K562 (cell line): Measurements from ENCODE around the gene SLC2A4. TPM values are rescaled to one million over a fixed set of nuclear protein-coding genes. Genes with fewer than 3 reads are reported as not detected.

ENCODE experiments used
- ATAC-seq: fragments of 200-7000 bp; cut with Tn5 transposase; 3 replicates; pipeline ENCODE4 v1.9.1; 2020; ENCODE audit warnings: moderate library complexity
- BruUV-seq: library from RNA; stranded (reverse); fragments of 400-500 nt; replicated peaks from 2 replicates; lab custom pipeline; 2021; lab: Mats Ljungman, UMichigan
- CTCF ChIA-PET: fragments of 300-600 bp; formaldehyde crosslinking; extraction: SDS; loops from one replicate; lab custom pipeline; 2021; ENCODE audit warnings: low intra/inter-chr PET ratio; lab: Yijun Ruan, JAX
- POLR2A ChIA-PET: fragments of 300-600, 350-650 bp; sonication (Branson Sonifier 250); formaldehyde crosslinking; extraction: SDS; loops from one replicate; lab custom pipeline; 2021; ENCODE audit warnings: antibody characterized with exemption, inconsistent platforms; lab: Yijun Ruan, JAX
- DNase-seq, 4 experiments: peaks; one replicate each; pipeline versions ENCODE4 v3.0.0 to v3.0.0-alpha.2; 2011 to 2018; ENCODE audit warnings: low spot score in 3 of 4, mixed read lengths in 3 of 4; ENCODE audit errors: extremely low read depth in 1 of 4
- FAIRE-seq: peaks from 2 replicates; lab custom pipeline; 2011; peaks lifted over from hg19 to GRCh38; lab: Jason Lieb, UNC
- H2AFZ ChIP-seq: 2 replicates; pipeline ENCODE4 v1.6.0; 2011; ENCODE audit warnings: low read depth, low read length, control low read depth, inconsistent platforms
- H3K27ac ChIP-seq: fragments of 200-600 bp; 3 replicates; pipeline ENCODE4 v1.8.0; 2011; ENCODE audit warnings: low read depth, mild to moderate bottlenecking, control low read depth, inconsistent platforms, low read length, moderate library complexity, mixed read lengths; ENCODE audit errors: extremely low read depth
- H3K27me3 ChIP-seq, 2 experiments: fragments of 300-600 bp in 1 of 2; 2 replicates in 1 of 2; 3 replicates in 1 of 2; pipeline versions ENCODE4 v1.6.0 to v1.8.0; 2011; ENCODE audit warnings: inconsistent platforms in 2 of 2, low read length in 2 of 2, mild to moderate bottlenecking in 1 of 2, mixed read lengths in 1 of 2, moderate library complexity in 1 of 2; ENCODE audit not compliant: control insufficient read depth in 2 of 2, insufficient read depth in 2 of 2
- H3K36me3 ChIP-seq: fragments of 300-600 bp; 3 replicates; pipeline ENCODE4 v1.8.0; 2011; ENCODE audit warnings: mild to moderate bottlenecking, low read length, inconsistent platforms; ENCODE audit not compliant: control insufficient read depth, insufficient read depth
- H3K4me1 ChIP-seq, 2 experiments: fragments of 200-600 bp in 1 of 2; replicated peaks in 1 of 2; 2 replicates in 1 of 2; 3 replicates in 1 of 2; pipeline versions ENCODE4 v1.5.1 to v1.8.0; 2011; ENCODE audit warnings: inconsistent platforms in 2 of 2, low read length in 2 of 2, mild to moderate bottlenecking in 1 of 2, mixed read lengths in 1 of 2, moderate library complexity in 1 of 2; ENCODE audit not compliant: control insufficient read depth in 2 of 2, insufficient read depth in 2 of 2
- H3K4me2 ChIP-seq: 2 replicates; pipeline ENCODE4 v1.6.1; 2011; ENCODE audit warnings: low read length, control low read depth, inconsistent platforms, mixed read lengths; ENCODE audit not compliant: insufficient read depth
- H3K4me3 ChIP-seq: fragments of 200-600 bp; sonication (generic), shearing (Covaris generic); 2 replicates; pipeline ENCODE4 v1.5.1; 2016; ENCODE audit warnings: control low read depth, inconsistent platforms
- H3K79me2 ChIP-seq: fragments of 200-600 bp; 3 replicates; pipeline ENCODE4 v1.8.0; 2011; ENCODE audit warnings: low read length, inconsistent platforms; ENCODE audit not compliant: control insufficient read depth, insufficient read depth
- H3K9ac ChIP-seq, 2 experiments: 2 replicates each; pipeline versions ENCODE4 v1.6.0 to v1.6.1; 2011; ENCODE audit warnings: low read depth in 2 of 2, low read length in 2 of 2, control low read depth in 1 of 2, inconsistent platforms in 1 of 2, mild to moderate bottlenecking in 1 of 2, mixed read lengths in 1 of 2; ENCODE audit not compliant: insufficient read depth in 1 of 2
- H3K9me1 ChIP-seq: one replicate; pipeline ENCODE4 v1.6.0; 2011; ENCODE audit warnings: inconsistent platforms, mild to moderate bottlenecking, low read length, moderate library complexity; ENCODE audit not compliant: control insufficient read depth, insufficient read depth
- H3K9me3 ChIP-seq: replicated peaks from 2 replicates; pipeline ENCODE4 v1.5.1; 2011; ENCODE audit warnings: low read depth, low read length, inconsistent platforms; ENCODE audit not compliant: control insufficient read depth, insufficient read depth
- H4K20me1 ChIP-seq: replicated peaks from 2 replicates; pipeline ENCODE4 v1.6.1; 2011; ENCODE audit warnings: low read length, inconsistent platforms, mixed read lengths; ENCODE audit not compliant: control insufficient read depth, insufficient read depth
- CLOCK ChIP-seq: fragments of 250-450 bp; sonication (Bioruptor Pico); IDR thresholded peaks from 2 replicates; pipeline ENCODE4 v1.4.0; 2020; ENCODE audit warnings: mild to moderate bottlenecking, moderate library complexity, borderline replicate concordance
- ETV1 ChIP-seq: fragments of 450-650 bp; conservative IDR thresholded peaks from 2 replicates; pipeline ENCODE4 v1.6.1; 2016; ENCODE audit warnings: missing genetic modification characterization, control low read depth, low read depth, missing compliant biosample characterization
- MBD2 ChIP-seq: sonication (generic); IDR thresholded peaks from 2 replicates; pipeline ENCODE4 v1.6.1; 2016; ENCODE audit warnings: low read depth, borderline replicate concordance
- NEUROD1 ChIP-seq: fragments of 150-350 bp; IDR thresholded peaks from 2 replicates; pipeline ENCODE4 v1.6.1; 2014; ENCODE audit warnings: borderline replicate concordance, low read length, low read depth; ENCODE audit not compliant: partially characterized antibody
- PHF8 ChIP-seq: fragments of 200-600 bp; sonication (generic); IDR thresholded peaks from 2 replicates; pipeline ENCODE4 v1.6.1; 2012; ENCODE audit warnings: mixed run types, mild to moderate bottlenecking, inconsistent platforms, low read length, moderate library complexity, borderline replicate concordance
- SIN3A ChIP-seq, 2 experiments: fragments of 150-350 bp in 1 of 2; IDR thresholded peaks; 2 replicates each; pipeline ENCODE4 v1.6.1; 2011 to 2016; ENCODE audit warnings: borderline replicate concordance in 2 of 2, low read depth in 2 of 2, low read length in 2 of 2, mild to moderate bottlenecking in 2 of 2, moderate library complexity in 2 of 2; ENCODE audit not compliant: control insufficient read depth in 1 of 2
- XRCC5 ChIP-seq: fragments of 200-400 bp; formaldehyde crosslinking; IDR thresholded peaks from 2 replicates; pipeline ENCODE4 v1.6.1; 2017; ENCODE audit warnings: low read depth, mild to moderate bottlenecking, low read length
- ZBTB34 ChIP-seq: fragments of 250-450 bp; sonication (Bioruptor Pico); IDR thresholded peaks from 2 replicates; pipeline ENCODE4 v1.8.0; 2021; ENCODE audit warnings: mild to moderate bottlenecking, moderate library complexity
- ZNF184 ChIP-seq: sonication (generic); formaldehyde crosslinking; IDR thresholded peaks from 2 replicates; pipeline ENCODE4 v1.5.0; 2020; ENCODE audit warnings: missing genetic modification reagents
- ZNF311 ChIP-seq: fragments of 250-450 bp; sonication (Bioruptor Pico); IDR thresholded peaks from 2 replicates; pipeline ENCODE4 v1.4.0; 2020; ENCODE audit warnings: mild to moderate bottlenecking, moderate library complexity
- ZNF347 ChIP-seq: fragments of 450-650 bp; formaldehyde crosslinking; IDR thresholded peaks from 2 replicates; pipeline ENCODE4 v1.4.0; 2020; ENCODE audit warnings: low read depth, mild to moderate bottlenecking, moderate library complexity
- WGBS: fragments of 100-300 bp; shearing (Covaris generic); methylation state at CpG from one replicate; pipeline ENCODE4 v1.1.6; 2016; ENCODE audit warnings: low coverage, mixed read lengths; ENCODE audit not compliant: insufficient coverage; ENCODE audit errors: missing lambda C conversion rate; 5-methylcytosine and 5-hydroxymethylcytosine counted together
- in situ Hi-C: fragments of 300-500 bp; cut with MboI; formaldehyde crosslinking; loops from 4 replicates; pipeline ENCODE4 v1.15.0; 2018; ENCODE audit warnings: inconsistent platforms, mixed read lengths
- intact Hi-C: fragments of 100-400 bp; cut with micrococcal nuclease; formaldehyde crosslinking; loops from 2 replicates; pipeline ENCODE4 v1.14.2; 2022
- polyA plus RNA-seq, 8 experiments: library from polyadenylated mRNA; depleted of rRNA in 4 of 8; stranded (reverse) in 5 of 8; unstranded in 3 of 8; fragments of >200 nt; fragmentation: Nextera tagmentation in 2 of 8; fragmentation: Illumina TruSeq in 1 of 8; extraction: Ambion mirVana in 2 of 8; extraction: Trizol in 1 of 8; gene quantifications; 2 replicates each; pipeline versions ENCODE4 v1.2.1 to v1.2.3, GENCODE V29; 2011 to 2014; ENCODE audit warnings: inconsistent platforms in 1 of 8, missing spikeins in 1 of 8
- total RNA-seq, 7 experiments: library from RNA; depleted of rRNA in 6 of 7; stranded (reverse); fragments of >200 nt in 6 of 7; fragmentation: Illumina TruSeq in 2 of 7; extraction: Trizol in 2 of 7; gene quantifications; 2 replicates each; pipeline versions ENCODE4 v1.2.1 to v1.2.3, GENCODE V29; 2011 to 2021; ENCODE audit warnings: low replicate concordance in 1 of 7
- TF ChIP-seq, protein P1 (sequence below): sonication (generic); formaldehyde crosslinking; IDR thresholded peaks from 2 replicates; pipeline ENCODE4 v1.4.0; 2020; ENCODE audit warnings: mild to moderate bottlenecking, missing genetic modification reagents

The SLC2A4 gene
- total and polyA plus RNA-seq, 9 of the 15 experiments (the other 6 are each of a cell fraction or from before 2014, with no cell fraction given) = 0.74 to 3.5 (median 1.6) TPM

DNA sequence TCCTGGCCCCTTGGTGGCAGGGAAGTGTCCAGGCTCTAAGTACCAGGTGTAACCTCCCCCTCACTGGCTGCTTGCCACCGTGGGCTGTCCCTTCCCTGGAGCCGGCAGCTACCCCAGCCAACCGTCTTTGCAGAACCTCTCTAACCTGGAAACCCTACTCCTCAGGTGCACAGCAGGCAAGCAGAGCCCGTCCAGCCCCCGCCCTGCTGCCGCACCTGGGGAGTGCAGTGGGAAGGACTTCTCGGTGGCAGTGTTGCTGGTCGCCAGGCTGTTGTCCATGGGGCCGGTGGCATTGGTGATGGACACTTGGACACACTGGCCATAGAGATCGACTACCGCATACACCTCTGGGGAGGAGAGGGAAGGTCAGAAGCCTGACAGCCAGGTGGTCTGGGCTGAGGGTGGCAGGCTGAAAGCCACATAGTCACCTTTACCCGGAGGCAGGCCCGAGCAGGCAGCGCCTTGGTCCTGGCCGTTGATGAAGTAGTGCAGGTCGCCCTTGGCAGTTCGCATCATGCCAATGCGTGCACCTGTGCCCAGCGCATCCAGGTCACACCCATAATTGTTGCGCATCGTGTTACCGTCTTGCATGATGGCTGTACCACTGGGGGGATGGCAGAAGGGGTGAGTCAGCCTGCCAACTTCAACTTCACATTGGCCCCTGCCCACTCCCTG lies 41.1 kb downstream of the SLC2A4 start:
- BruUV-seq = no TSS peak
- in situ Hi-C loops (no loop called here), intact Hi-C loops (no loop called here)
- no peak overlapping the region for H3K4me2 ChIP-seq
- H4K20me1 ChIP-seq = no peaks in the 10 kb centered on the region
- H3K27ac ChIP-seq = no peak overlapping the region
- H3K9me1 ChIP-seq = no peaks in the 10 kb centered on the region
- H3K36me3 ChIP-seq = peaks cover 81% of the 10 kb centered on the region; the same call in 2 of the 3 replicates
- H3K9me3 ChIP-seq = no peaks in the 10 kb centered on the region
- no peak overlapping the region for H3K4me3 ChIP-seq
- ChIA-PET CTCF (interaction anchor here (2.4 kb wide), 1 partner anchor 23 kb away, joined by 13 read pairs; no protein-coding TSS in a partner anchor), POLR2A (no interaction called here)
- peaks cover 3% of the 10 kb centered on the region; the same call in 2 of the 3 replicates for H3K79me2 ChIP-seq
- DNase-seq (no peak), FAIRE-seq (no peak), ATAC-seq (no peak)
- no peaks in the 10 kb centered on the region for H3K27me3 ChIP-seq
- H2AFZ ChIP-seq = no peak overlapping the region
- no peak overlapping the region; a peak in 1 of 4 replicates for H3K9ac ChIP-seq
- 97% methylated on average over 8 of the region's 22 CpGs for WGBS
- H3K4me1 ChIP-seq = peaks cover 0 to 17% of the 10 kb centered on the region in 2 experiments; a peak in 2 of 5 replicates
- TF ChIP-seq MBD2 (no peak), PHF8 (no peak), ZNF184 (CRISPR knock-in tag) (no peak), NEUROD1 (no peak), ZNF311 (CRISPR knock-in tag) (no peak), ZBTB34 (CRISPR knock-in tag) (no peak), CLOCK (no peak), XRCC5 (no peak), ZNF347 (CRISPR knock-in tag) (no peak), SIN3A (IDR thresholded peaks at IDR 0.05; ENCODE audit: borderline replicate concordance in 2 of 2, control insufficient read depth in 1 of 2, low read depth in 2 of 2, low read length in 2 of 2) (no peak), ETV1 (tag) (no peak)
- TF ChIP-seq, protein P1, sequence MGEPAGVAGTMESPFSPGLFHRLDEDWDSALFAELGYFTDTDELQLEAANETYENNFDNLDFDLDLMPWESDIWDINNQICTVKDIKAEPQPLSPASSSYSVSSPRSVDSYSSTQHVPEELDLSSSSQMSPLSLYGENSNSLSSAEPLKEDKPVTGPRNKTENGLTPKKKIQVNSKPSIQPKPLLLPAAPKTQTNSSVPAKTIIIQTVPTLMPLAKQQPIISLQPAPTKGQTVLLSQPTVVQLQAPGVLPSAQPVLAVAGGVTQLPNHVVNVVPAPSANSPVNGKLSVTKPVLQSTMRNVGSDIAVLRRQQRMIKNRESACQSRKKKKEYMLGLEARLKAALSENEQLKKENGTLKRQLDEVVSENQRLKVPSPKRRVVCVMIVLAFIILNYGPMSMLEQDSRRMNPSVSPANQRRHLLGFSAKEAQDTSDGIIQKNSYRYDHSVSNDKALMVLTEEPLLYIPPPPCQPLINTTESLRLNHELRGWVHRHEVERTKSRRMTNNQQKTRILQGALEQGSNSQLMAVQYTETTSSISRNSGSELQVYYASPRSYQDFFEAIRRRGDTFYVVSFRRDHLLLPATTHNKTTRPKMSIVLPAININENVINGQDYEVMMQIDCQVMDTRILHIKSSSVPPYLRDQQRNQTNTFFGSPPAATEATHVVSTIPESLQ (CRISPR knock-in tag) = no peak
